H1 (cell line): ENCODE results near the gene ENOPH1. TPM values are rescaled to one million over a fixed set of nuclear protein-coding genes. Genes with fewer than 3 reads are reported as not detected.
A peak's percentile ranks its signal among the peaks of the same experiment; 100 is the strongest.

Experiments used
- CTCF ChIA-PET: fragments of 300-600 bp; sonication (Branson Sonifier 250); formaldehyde crosslinking; loops from one replicate; lab custom pipeline; 2021; ENCODE audit not compliant: partially characterized antibody; lab: Charles Lee
- POLR2A ChIA-PET: fragments of 300-600 bp; sonication (Branson Sonifier 250); formaldehyde crosslinking; loops from one replicate; lab custom pipeline; 2021; ENCODE audit warnings: inconsistent platforms; ENCODE audit not compliant: partially characterized antibody; lab: Charles Lee
- DNase-seq, 2 experiments: peaks; one replicate each; pipeline versions ENCODE4 v3.0.0 to v3.0.0-alpha.2; 2010 to 2022; ENCODE audit warnings: low spot score in 2 of 2, low read depth in 1 of 2, mixed read lengths in 1 of 2
- FAIRE-seq: peaks from 2 replicates; lab custom pipeline; 2011; peaks lifted over from hg19 to GRCh38; lab: Jason Lieb, UNC
- H2AFZ ChIP-seq: 2 replicates; pipeline ENCODE4 v1.8.1; 2012; ENCODE audit warnings: low read length, inconsistent platforms
- H2AK5ac ChIP-seq: 2 replicates; pipeline ENCODE4 v1.6.1; 2013; ENCODE audit warnings: low read depth, low read length
- H2BK120ac ChIP-seq: replicated peaks from 2 replicates; pipeline ENCODE3; 2013; ENCODE audit warnings: low read depth, low read length, inconsistent platforms
- H2BK12ac ChIP-seq: 2 replicates; pipeline ENCODE4 v1.6.1; 2013; ENCODE audit warnings: low read depth, low read length
- H2BK15ac ChIP-seq: 2 replicates; pipeline ENCODE4 v1.6.1; 2013; ENCODE audit warnings: low read length
- H2BK20ac ChIP-seq: 2 replicates; pipeline ENCODE4 v1.6.1; 2013; ENCODE audit warnings: low read length
- H2BK5ac ChIP-seq: 2 replicates; pipeline ENCODE4 v1.6.1; 2013; ENCODE audit warnings: low read depth, low read length
- H3K14ac ChIP-seq: 2 replicates; pipeline ENCODE4 v1.6.1; 2013; ENCODE audit warnings: inconsistent platforms; ENCODE audit not compliant: insufficient read length
- H3K18ac ChIP-seq: 2 replicates; pipeline ENCODE4 v1.6.1; 2013; ENCODE audit warnings: low read length; ENCODE audit errors: extremely low read depth
- H3K23ac ChIP-seq: 2 replicates; pipeline ENCODE4 v1.6.1; 2013; ENCODE audit warnings: inconsistent platforms; ENCODE audit not compliant: insufficient read length
- H3K23me2 ChIP-seq: 2 replicates; pipeline ENCODE4 v1.6.1; 2013; ENCODE audit warnings: low read depth, low read length
- H3K27ac ChIP-seq: 2 replicates; pipeline ENCODE4 v1.6.1; 2011; ENCODE audit warnings: low read depth, low read length, inconsistent platforms
- H3K27me3 ChIP-seq, 4 experiments: replicated peaks in 1 of 4; 1 replicate in 1 of 4; 2 replicates in 3 of 4; pipeline versions ENCODE4 v1.6.1 to v1.8.1; 2011 to 2013; ENCODE audit warnings: low read length in 3 of 4, mild to moderate bottlenecking in 3 of 4, inconsistent platforms in 2 of 4, mixed read lengths in 2 of 4, moderate library complexity in 1 of 4; ENCODE audit not compliant: control insufficient read depth in 3 of 4, insufficient read depth in 3 of 4; ENCODE audit errors: extremely low read depth in 1 of 4
- H3K36me3 ChIP-seq, 4 experiments: 2 replicates each; pipeline versions ENCODE4 v1.6.1 to v1.8.1; 2011 to 2013; ENCODE audit warnings: mild to moderate bottlenecking in 4 of 4, low read length in 3 of 4, moderate library complexity in 2 of 4, control low read depth in 1 of 4, inconsistent platforms in 1 of 4; ENCODE audit not compliant: insufficient read depth in 4 of 4, control insufficient read depth in 2 of 4
- H3K4ac ChIP-seq: replicated peaks from 2 replicates; pipeline ENCODE3; 2013; ENCODE audit warnings: low read length, low read depth, mixed read lengths, inconsistent platforms; ENCODE audit not compliant: insufficient read length
- H3K4me1 ChIP-seq, 4 experiments: replicated peaks in 1 of 4; 1 replicate in 1 of 4; 2 replicates in 3 of 4; pipeline versions ENCODE4 v1.6.1 to v1.8.1; 2011 to 2013; ENCODE audit warnings: low read length in 3 of 4, inconsistent platforms in 2 of 4, mixed read lengths in 1 of 4; ENCODE audit not compliant: insufficient read depth in 4 of 4, control insufficient read depth in 3 of 4
- H3K4me2 ChIP-seq, 2 experiments: 2 replicates each; pipeline versions ENCODE4 v1.6.1 to v1.8.1; 2011 to 2013; ENCODE audit warnings: low read depth in 2 of 2, low read length in 2 of 2, control low read depth in 1 of 2, inconsistent platforms in 1 of 2, mild to moderate bottlenecking in 1 of 2; ENCODE audit not compliant: insufficient read depth in 1 of 2
- H3K4me3 ChIP-seq, 4 experiments: fragments of 200-600, 300-600 bp in 1 of 4; sonication (generic), shearing (Covaris generic), sonication (Bioruptor Twin) in 1 of 4; 2 replicates each; pipeline versions ENCODE4 v1.5.1 to v1.8.1; 2011 to 2016; ENCODE audit warnings: low read length in 4 of 4, low read depth in 3 of 4, control low read depth in 2 of 4, inconsistent platforms in 2 of 4, mild to moderate bottlenecking in 2 of 4, mixed read lengths in 1 of 4, moderate library complexity in 1 of 4; ENCODE audit not compliant: insufficient read depth in 2 of 4; ENCODE audit errors: extremely low read depth in 1 of 4
- H3K56ac ChIP-seq: replicated peaks from 2 replicates; pipeline ENCODE3; 2013; ENCODE audit warnings: low read depth, mild to moderate bottlenecking, mixed read lengths, low read length, inconsistent platforms; ENCODE audit not compliant: insufficient read length
- H3K79me1 ChIP-seq: 2 replicates; pipeline ENCODE4 v1.6.1; 2013; ENCODE audit warnings: low read depth, low read length, control low read depth
- H3K79me2 ChIP-seq, 2 experiments: 2 replicates each; pipeline versions ENCODE4 v1.6.1 to v1.8.1; 2012 to 2013; ENCODE audit warnings: low read length in 2 of 2, mild to moderate bottlenecking in 2 of 2, inconsistent platforms in 1 of 2; ENCODE audit not compliant: insufficient read depth in 2 of 2, control insufficient read depth in 1 of 2
- H3K9ac ChIP-seq, 4 experiments: replicated peaks in 1 of 4; 1 replicate in 1 of 4; 2 replicates in 3 of 4; pipeline versions ENCODE4 v1.6.1 to v1.8.1; 2011 to 2013; ENCODE audit warnings: low read depth in 3 of 4, low read length in 3 of 4, control low read depth in 2 of 4, mild to moderate bottlenecking in 2 of 4, moderate library complexity in 2 of 4, inconsistent platforms in 1 of 4; ENCODE audit errors: extremely low read depth in 1 of 4
- H3K9me3 ChIP-seq, 2 experiments: 2 replicates each; pipeline versions ENCODE4 v1.6.1 to v1.8.1; 2012 to 2013; ENCODE audit warnings: mild to moderate bottlenecking in 2 of 2, moderate library complexity in 2 of 2, control low read depth in 1 of 2, inconsistent platforms in 1 of 2, low read depth in 1 of 2, low read length in 1 of 2, mixed read lengths in 1 of 2; ENCODE audit not compliant: insufficient read depth in 2 of 2
- H4K20me1 ChIP-seq, 2 experiments: replicated peaks in 1 of 2; 2 replicates each; pipeline versions ENCODE3 to v1.8.1; 2011 to 2013; ENCODE audit warnings: inconsistent platforms in 2 of 2, low read length in 2 of 2, mild to moderate bottlenecking in 1 of 2; ENCODE audit not compliant: insufficient read depth in 2 of 2, control insufficient read depth in 1 of 2
- H4K5ac ChIP-seq: 2 replicates; pipeline ENCODE4 v1.6.1; 2013; ENCODE audit warnings: low read length, low read depth, mixed read lengths, inconsistent platforms; ENCODE audit not compliant: insufficient read length
- H4K8ac ChIP-seq: 2 replicates; pipeline ENCODE4 v1.8.0; 2013; ENCODE audit warnings: mild to moderate bottlenecking, moderate library complexity, low read length, inconsistent platforms; ENCODE audit not compliant: insufficient read depth; ENCODE audit errors: extremely low read depth
- H4K91ac ChIP-seq: replicated peaks from 2 replicates; pipeline ENCODE3; 2013; ENCODE audit warnings: low read length, mixed read lengths, inconsistent platforms; ENCODE audit not compliant: insufficient read length
- GABPA ChIP-seq: IDR thresholded peaks from 2 replicates; pipeline ENCODE4 v1.6.1; 2011; ENCODE audit warnings: mild to moderate bottlenecking, low read length, moderate library complexity, borderline replicate concordance; ENCODE audit not compliant: insufficient read depth
- KDM1A ChIP-seq: fragments of 200-600, 300-600 bp; sonication (generic); IDR thresholded peaks from 2 replicates; pipeline ENCODE4 v1.7.1; 2016; ENCODE audit warnings: mild to moderate bottlenecking, low read length, borderline replicate concordance
- TBP ChIP-seq: IDR thresholded peaks from 2 replicates; pipeline ENCODE4 v1.6.1; 2011; ENCODE audit warnings: low read depth, low read length, improper control_type of control experiment
- WGBS, 2 experiments: shearing (Covaris generic) in 1 of 2; methylation state at CpG; one replicate each; pipeline versions ENCODE4 v1.1.6 to v1.1.7; 2013 to 2015; ENCODE audit warnings: low lambda C conversion rate in 2 of 2, mixed read lengths in 2 of 2, inconsistent platforms in 1 of 2, low coverage in 1 of 2, missing lambda C conversion rate in 1 of 2; ENCODE audit not compliant: insufficient replicate concordance in 2 of 2, insufficient coverage in 1 of 2, insufficient read length in 1 of 2; ENCODE audit errors: extremely low coverage in 1 of 2, missing lambda C conversion rate in 1 of 2; 5-methylcytosine and 5-hydroxymethylcytosine counted together
- polyA plus RNA-seq, 7 experiments: library from polyadenylated mRNA; depleted of rRNA in 3 of 7; stranded (reverse) in 5 of 7; unstranded in 2 of 7; fragments of >200 nt in 5 of 7; fragments of 200-250 nt in 2 of 7; gene quantifications; 1 replicate in 5 of 7; 2 replicates in 1 of 7; 4 replicates in 1 of 7; pipeline versions ENCODE4 v1.2.1 to v1.2.3, GENCODE V29; 2011 to 2013; ENCODE audit warnings: missing spikeins in 2 of 7, mixed read lengths in 2 of 7
- total RNA-seq: library from RNA; stranded (reverse); fragmentation: NEBNext Ultra II Directional; extraction: Animal tissue kit (Norgen Biotek cat#: 25700); gene quantifications from 2 replicates; pipeline ENCODE4 v1.2.1, GENCODE V29; 2021

Gene ENOPH1
- total and polyA plus RNA-seq, 2 of the 8 experiments (the other 6 are each of a cell fraction or from before 2014, with no cell fraction given), result 25.1 to 89.3 TPM

DNA sequence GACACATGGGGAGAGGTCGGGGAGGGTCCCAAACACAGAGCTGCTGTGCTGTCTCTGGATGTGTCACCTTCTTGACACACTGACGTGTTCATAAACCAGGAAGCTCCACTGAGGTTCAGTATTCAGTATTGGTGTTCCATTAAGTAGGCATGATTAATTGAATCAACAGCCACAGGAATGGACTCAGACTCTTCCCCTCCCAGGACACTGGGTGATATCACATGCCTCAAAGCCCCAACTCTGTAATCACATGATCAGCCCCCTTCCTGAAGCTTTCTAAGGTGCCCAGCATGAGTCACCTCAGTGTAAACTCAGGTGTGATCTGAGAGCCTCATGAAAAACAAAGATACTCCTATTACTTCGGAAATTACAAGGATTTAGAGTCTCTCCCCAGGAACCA is 35.5 kb upstream of the ENOPH1 start:
- WGBS, 2 experiments, result 92% methylated on average over 3 of the region's 3 CpGs; no CpG with 5 or more reads in 1 of the 2 experiments
- H4K8ac ChIP-seq, result no peak overlapping the region
- POLR2A ChIA-PET, result interaction anchor here (0.9 to 5.4 kb wide), 7 partner anchors 9 to 33 kb away, joined by 3 to 29 read pairs (median 10); no protein-coding TSS in a partner anchor

More for the DNA sequence above, 35.5 kb upstream of the ENOPH1 start:
- no peak overlapping the region for H2BK120ac ChIP-seq
- no peak overlapping the region for H3K56ac ChIP-seq
- H2BK15ac ChIP-seq, result no peak overlapping the region
- H4K5ac ChIP-seq, result no peak overlapping the region
- H2BK20ac ChIP-seq, result no peak overlapping the region
- H3K4me1 ChIP-seq, result no peaks in the 10 kb centered on the region
- DNase-seq (no peak), FAIRE-seq (no peak)
- H4K20me1 ChIP-seq, result no peaks in the 10 kb centered on the region
- no peaks in the 10 kb centered on the region for H3K9me3 ChIP-seq
- H3K27ac ChIP-seq, result no peak overlapping the region
- no peak overlapping the region for H2BK5ac ChIP-seq
- H3K23me2 ChIP-seq, result no peaks in the 10 kb centered on the region
- no peak overlapping the region for H4K91ac ChIP-seq
- H3K9ac ChIP-seq, result no peak overlapping the region
- peak overlapping the region; percentile 66 for H2AFZ ChIP-seq
- no peaks in the 10 kb centered on the region for H3K36me3 ChIP-seq
- TF ChIP-seq TBP (no peak), GABPA (no peak), KDM1A (no peak)
- H3K4ac ChIP-seq, result no peak overlapping the region
- H3K14ac ChIP-seq, result no peak overlapping the region
- CTCF ChIA-PET, result interaction anchor here (1.2 to 1.6 kb wide), 3 partner anchors 9 to 35 kb away, joined by 3 to 6 read pairs (median 4); no protein-coding TSS in a partner anchor
- H3K79me1 ChIP-seq, result no peaks in the 10 kb centered on the region
- no peak overlapping the region for H2AK5ac ChIP-seq
- no peak overlapping the region for H2BK12ac ChIP-seq
- H3K27me3 ChIP-seq, result no peaks in the 10 kb centered on the region
- H3K18ac ChIP-seq, result no peak overlapping the region
- H3K4me3 ChIP-seq, result no peak overlapping the region
- H3K79me2 ChIP-seq, result no peaks in the 10 kb centered on the region
- H3K23ac ChIP-seq, result no peak overlapping the region
- no peak overlapping the region for H3K4me2 ChIP-seq
